Measurements from ENCODE around the gene CDK1.

The CDK1 gene

GRCh38 chr10:60799971-60800650 is 21.8 kb downstream of the CDK1 start:
- no peak overlapping the region for H3K9ac ChIP-seq (ENCODE audit: low read depth, low read length)
- H3K9me3 ChIP-seq (ENCODE audit: control insufficient read depth, insufficient read depth, low read length): no peaks in the 10 kb centered on the region
- H3K4me3 ChIP-seq (ENCODE audit: low read depth, low read length): no peak overlapping the region
- H3K36me3 ChIP-seq (ENCODE audit: control insufficient read depth, insufficient read depth, low read length): no peaks in the 10 kb centered on the region
- no peaks in the 10 kb centered on the region for H3K4me1 ChIP-seq (ENCODE audit: control insufficient read depth, insufficient read depth, low read length)
- H3K27me3 ChIP-seq (ENCODE audit: control insufficient read depth, insufficient read depth, low read length): no peaks in the 10 kb centered on the region

- Histone ChIP-seq H3K4me3 (ENCODE audit: low read depth, low read length) (no peak overlapping the region), H3K36me3 (ENCODE audit: control insufficient read depth, insufficient read depth, low read length) (no peaks in the 10 kb centered on the region), H3K27me3 (ENCODE audit: control insufficient read depth, insufficient read depth, low read length) (no peaks in the 10 kb centered on the region), H3K4me1 (ENCODE audit: control insufficient read depth, insufficient read depth, low read length) (no peaks in the 10 kb centered on the region), H3K9ac (ENCODE audit: low read depth, low read length) (no peak overlapping the region), H3K9me3 (ENCODE audit: control insufficient read depth, insufficient read depth, low read length) (no peaks in the 10 kb centered on the region)
Observed at GRCh38 chr10:60800918-60801317, 22.6 kb downstream of the CDK1 start.

GRCh38 chr10:60801522-60801921 is 23.2 kb downstream of the CDK1 start:
- no peak overlapping the region for H3K4me3 ChIP-seq (ENCODE audit: low read depth, low read length)
- H3K9ac ChIP-seq (ENCODE audit: low read depth, low read length): no peak overlapping the region
- H3K27me3 ChIP-seq (ENCODE audit: control insufficient read depth, insufficient read depth, low read length): no peaks in the 10 kb centered on the region
- H3K9me3 ChIP-seq (ENCODE audit: control insufficient read depth, insufficient read depth, low read length): no peaks in the 10 kb centered on the region
- H3K36me3 ChIP-seq (ENCODE audit: control insufficient read depth, insufficient read depth, low read length): no peaks in the 10 kb centered on the region
- no peaks in the 10 kb centered on the region for H3K4me1 ChIP-seq (ENCODE audit: control insufficient read depth, insufficient read depth, low read length)

GRCh38 chr10:60803433-60803832 is 25.2 kb downstream of the CDK1 start:
- H3K27me3 ChIP-seq (ENCODE audit: control insufficient read depth, insufficient read depth, low read length): no peaks in the 10 kb centered on the region
- no peaks in the 10 kb centered on the region for H3K9me3 ChIP-seq (ENCODE audit: control insufficient read depth, insufficient read depth, low read length)
- H3K9ac ChIP-seq (ENCODE audit: low read depth, low read length): no peak overlapping the region
- no peak overlapping the region for H3K4me3 ChIP-seq (ENCODE audit: low read depth, low read length)
- H3K4me1 ChIP-seq (ENCODE audit: control insufficient read depth, insufficient read depth, low read length): no peaks in the 10 kb centered on the region
- H3K36me3 ChIP-seq (ENCODE audit: control insufficient read depth, insufficient read depth, low read length): no peaks in the 10 kb centered on the region

GRCh38 chr10:60803865-60804264 is 25.6 kb downstream of the CDK1 start:
- H3K9ac ChIP-seq (ENCODE audit: low read depth, low read length): no peak overlapping the region
- no peaks in the 10 kb centered on the region for H3K27me3 ChIP-seq (ENCODE audit: control insufficient read depth, insufficient read depth, low read length)
- H3K9me3 ChIP-seq (ENCODE audit: control insufficient read depth, insufficient read depth, low read length): no peaks in the 10 kb centered on the region
- no peaks in the 10 kb centered on the region for H3K4me1 ChIP-seq (ENCODE audit: control insufficient read depth, insufficient read depth, low read length)
- no peaks in the 10 kb centered on the region for H3K36me3 ChIP-seq (ENCODE audit: control insufficient read depth, insufficient read depth, low read length)
- no peak overlapping the region for H3K4me3 ChIP-seq (ENCODE audit: low read depth, low read length)

GRCh38 chr10:60806921-60807320 is 28.6 kb downstream of the CDK1 start:
- Histone ChIP-seq H3K9me3 (ENCODE audit: control insufficient read depth, insufficient read depth, low read length) (no peaks in the 10 kb centered on the region), H3K4me1 (ENCODE audit: control insufficient read depth, insufficient read depth, low read length) (no peaks in the 10 kb centered on the region), H3K9ac (ENCODE audit: low read depth, low read length) (no peak overlapping the region), H3K36me3 (ENCODE audit: control insufficient read depth, insufficient read depth, low read length) (no peaks in the 10 kb centered on the region), H3K4me3 (ENCODE audit: low read depth, low read length) (no peak overlapping the region), H3K27me3 (ENCODE audit: control insufficient read depth, insufficient read depth, low read length) (no peaks in the 10 kb centered on the region)

- Histone ChIP-seq H3K9ac (ENCODE audit: low read depth, low read length) (no peak overlapping the region), H3K4me1 (ENCODE audit: control insufficient read depth, insufficient read depth, low read length) (no peaks in the 10 kb centered on the region), H3K27me3 (ENCODE audit: control insufficient read depth, insufficient read depth, low read length) (no peaks in the 10 kb centered on the region), H3K9me3 (ENCODE audit: control insufficient read depth, insufficient read depth, low read length) (no peaks in the 10 kb centered on the region), H3K36me3 (ENCODE audit: control insufficient read depth, insufficient read depth, low read length) (no peaks in the 10 kb centered on the region), H3K4me3 (ENCODE audit: low read depth, low read length) (no peak overlapping the region)
Observed at GRCh38 chr10:60807499-60807898, 29.2 kb downstream of the CDK1 start.

- Histone ChIP-seq H3K36me3 (ENCODE audit: control insufficient read depth, insufficient read depth, low read length) (no peaks in the 10 kb centered on the region), H3K27me3 (ENCODE audit: control insufficient read depth, insufficient read depth, low read length) (no peaks in the 10 kb centered on the region), H3K9ac (ENCODE audit: low read depth, low read length) (no peak overlapping the region), H3K4me1 (ENCODE audit: control insufficient read depth, insufficient read depth, low read length) (no peaks in the 10 kb centered on the region), H3K9me3 (ENCODE audit: control insufficient read depth, insufficient read depth, low read length) (no peaks in the 10 kb centered on the region), H3K4me3 (ENCODE audit: low read depth, low read length) (no peak overlapping the region)
Observed at GRCh38 chr10:60808036-60808435, 29.8 kb downstream of the CDK1 start.

- Histone ChIP-seq H3K9me3 (ENCODE audit: control insufficient read depth, insufficient read depth, low read length) (no peaks in the 10 kb centered on the region), H3K36me3 (ENCODE audit: control insufficient read depth, insufficient read depth, low read length) (no peaks in the 10 kb centered on the region), H3K27me3 (ENCODE audit: control insufficient read depth, insufficient read depth, low read length) (no peaks in the 10 kb centered on the region), H3K9ac (ENCODE audit: low read depth, low read length) (no peak overlapping the region), H3K4me1 (ENCODE audit: control insufficient read depth, insufficient read depth, low read length) (no peaks in the 10 kb centered on the region), H3K4me3 (ENCODE audit: low read depth, low read length) (no peak overlapping the region)
Observed at GRCh38 chr10:60809157-60809556, 30.9 kb downstream of the CDK1 start.

- no peaks in the 10 kb centered on the region for H3K9me3 ChIP-seq (ENCODE audit: control insufficient read depth, insufficient read depth, low read length)
- no peak overlapping the region for H3K4me3 ChIP-seq (ENCODE audit: low read depth, low read length)
- no peaks in the 10 kb centered on the region for H3K36me3 ChIP-seq (ENCODE audit: control insufficient read depth, insufficient read depth, low read length)
- no peaks in the 10 kb centered on the region for H3K27me3 ChIP-seq (ENCODE audit: control insufficient read depth, insufficient read depth, low read length)
- H3K9ac ChIP-seq (ENCODE audit: low read depth, low read length): no peak overlapping the region
- no peaks in the 10 kb centered on the region for H3K4me1 ChIP-seq (ENCODE audit: control insufficient read depth, insufficient read depth, low read length)
Observed at GRCh38 chr10:60810437-60811182, 32.3 kb downstream of the CDK1 start.

- Histone ChIP-seq H3K4me1 (ENCODE audit: control insufficient read depth, insufficient read depth, low read length) (no peaks in the 10 kb centered on the region), H3K36me3 (ENCODE audit: control insufficient read depth, insufficient read depth, low read length) (no peaks in the 10 kb centered on the region), H3K9ac (ENCODE audit: low read depth, low read length) (no peak overlapping the region), H3K4me3 (ENCODE audit: low read depth, low read length) (no peak overlapping the region), H3K27me3 (ENCODE audit: control insufficient read depth, insufficient read depth, low read length) (no peaks in the 10 kb centered on the region), H3K9me3 (ENCODE audit: control insufficient read depth, insufficient read depth, low read length) (no peaks in the 10 kb centered on the region)
Observed at GRCh38 chr10:60816628-60817397, 38.5 kb downstream of the CDK1 start.

- Histone ChIP-seq H3K4me3 (ENCODE audit: low read depth, low read length) (no peak overlapping the region), H3K4me1 (ENCODE audit: control insufficient read depth, insufficient read depth, low read length) (no peaks in the 10 kb centered on the region), H3K27me3 (ENCODE audit: control insufficient read depth, insufficient read depth, low read length) (no peaks in the 10 kb centered on the region), H3K9me3 (ENCODE audit: control insufficient read depth, insufficient read depth, low read length) (no peaks in the 10 kb centered on the region), H3K9ac (ENCODE audit: low read depth, low read length) (no peak overlapping the region), H3K36me3 (ENCODE audit: control insufficient read depth, insufficient read depth, low read length) (no peaks in the 10 kb centered on the region)
Observed at GRCh38 chr10:60817398-60817805, 39.1 kb downstream of the CDK1 start.
